HepG2 (cell line): Measurements from ENCODE around the gene ANAPC2. TPM values are rescaled to one million over a fixed set of nuclear protein-coding genes. Genes with fewer than 3 reads are reported as not detected.

ENCODE experiments used
- HHEX ChIP-seq: IDR thresholded peaks from 2 replicates; pipeline ENCODE4 v1.6.1; 2016; ENCODE audit warnings: control low read depth
- HOXA3 ChIP-seq: sonication (generic); formaldehyde crosslinking; IDR thresholded peaks from 2 replicates; pipeline ENCODE4 v1.5.0; 2020; ENCODE audit warnings: missing genetic modification reagents
- RFXANK ChIP-seq: IDR thresholded peaks from 2 replicates; pipeline ENCODE4 v1.6.1; 2016
- ZNF318 ChIP-seq: sonication (generic); formaldehyde crosslinking; IDR thresholded peaks from 2 replicates; pipeline ENCODE4 v1.4.0; 2020; ENCODE audit warnings: mild to moderate bottlenecking, missing genetic modification reagents
- ZNF709 ChIP-seq: sonication (generic); formaldehyde crosslinking; IDR thresholded peaks from 2 replicates; pipeline ENCODE4 v1.5.0; 2020; ENCODE audit warnings: mild to moderate bottlenecking, missing genetic modification reagents
- ZSCAN20 ChIP-seq: sonication (generic); formaldehyde crosslinking; IDR thresholded peaks from 2 replicates; pipeline ENCODE4 v1.4.0; 2020; ENCODE audit warnings: missing genetic modification reagents, mild to moderate bottlenecking, borderline replicate concordance
- polyA plus RNA-seq, 8 experiments: library from polyadenylated mRNA; depleted of rRNA in 3 of 8; stranded (reverse) in 7 of 8; unstranded in 1 of 8; fragments of >200 nt; fragmentation: Illumina TruSeq in 4 of 8; extraction: Trizol in 4 of 8; gene quantifications; 2 replicates each; pipeline versions ENCODE4 v1.2.1 to v1.2.3, GENCODE V29; 2011 to 2016; ENCODE audit warnings: low read depth in 4 of 8, missing spikeins in 1 of 8, mixed read lengths in 1 of 8; ENCODE audit not compliant: insufficient read depth in 1 of 8
- total RNA-seq, 5 experiments: library from RNA; depleted of rRNA; stranded (reverse); fragments of >200 nt; fragmentation: Illumina TruSeq; extraction: Trizol; gene quantifications; 2 replicates each; pipeline ENCODE4 v1.2.3, GENCODE V29; 2016; ENCODE audit warnings: low read depth in 1 of 5
- TF ChIP-seq, protein P1 (sequence below): sonication (generic); formaldehyde crosslinking; IDR thresholded peaks from 2 replicates; pipeline ENCODE4 v1.4.0; 2020; ENCODE audit warnings: missing genetic modification reagents
- TF ChIP-seq, protein P2 (sequence below): sonication (generic); formaldehyde crosslinking; IDR thresholded peaks from 2 replicates; pipeline ENCODE4 v1.4.0; 2020; ENCODE audit warnings: low read depth, missing genetic modification reagents
- TF ChIP-seq, protein P3 (sequence below): IDR thresholded peaks from 2 replicates; pipeline ENCODE4 v1.6.1; 2016; ENCODE audit warnings: low read depth, borderline replicate concordance

Gene ANAPC2
- total and polyA plus RNA-seq, 2 of the 13 experiments (the other 11 are each of a cell fraction or from before 2014, with no cell fraction given): 12.3 to 15.4 TPM

DNA sequence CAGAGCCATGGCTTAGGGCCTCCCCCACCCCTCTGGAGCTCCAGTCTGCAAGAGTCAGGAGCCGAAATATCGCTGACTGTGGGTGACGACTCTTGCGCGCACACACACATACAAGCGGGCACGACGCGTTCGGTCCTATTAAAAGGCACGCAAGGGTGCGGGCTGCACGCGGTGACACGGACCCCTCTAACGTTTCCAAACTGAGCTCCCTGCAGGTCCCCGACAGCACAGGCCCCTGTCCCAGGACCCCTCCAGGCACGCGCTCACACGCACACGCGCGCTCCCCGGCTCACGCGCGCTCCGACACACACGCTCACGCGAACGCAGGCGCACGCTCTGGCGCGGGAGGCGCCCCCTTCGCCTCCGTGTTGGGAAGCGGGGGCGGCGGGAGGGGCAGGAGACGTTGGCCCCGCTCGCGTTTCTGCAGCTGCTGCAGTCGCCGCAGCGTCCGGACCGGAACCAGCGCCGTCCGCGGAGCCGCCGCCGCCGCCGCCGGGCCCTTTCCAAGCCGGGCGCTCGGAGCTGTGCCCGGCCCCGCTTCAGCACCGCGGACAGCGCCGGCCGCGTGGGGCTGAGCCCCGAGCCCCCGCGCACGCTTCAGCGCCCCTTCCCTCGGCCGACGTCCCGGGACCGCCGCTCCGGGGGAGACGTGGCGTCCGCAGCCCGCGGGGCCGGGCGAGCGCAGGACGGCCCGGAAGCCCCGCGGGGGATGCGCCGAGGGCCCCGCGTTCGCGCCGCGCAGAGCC, 49.5 kb downstream of the ANAPC2 start, which contains the start of gene GRIN1 (continued):
- TF ChIP-seq, protein P1, sequence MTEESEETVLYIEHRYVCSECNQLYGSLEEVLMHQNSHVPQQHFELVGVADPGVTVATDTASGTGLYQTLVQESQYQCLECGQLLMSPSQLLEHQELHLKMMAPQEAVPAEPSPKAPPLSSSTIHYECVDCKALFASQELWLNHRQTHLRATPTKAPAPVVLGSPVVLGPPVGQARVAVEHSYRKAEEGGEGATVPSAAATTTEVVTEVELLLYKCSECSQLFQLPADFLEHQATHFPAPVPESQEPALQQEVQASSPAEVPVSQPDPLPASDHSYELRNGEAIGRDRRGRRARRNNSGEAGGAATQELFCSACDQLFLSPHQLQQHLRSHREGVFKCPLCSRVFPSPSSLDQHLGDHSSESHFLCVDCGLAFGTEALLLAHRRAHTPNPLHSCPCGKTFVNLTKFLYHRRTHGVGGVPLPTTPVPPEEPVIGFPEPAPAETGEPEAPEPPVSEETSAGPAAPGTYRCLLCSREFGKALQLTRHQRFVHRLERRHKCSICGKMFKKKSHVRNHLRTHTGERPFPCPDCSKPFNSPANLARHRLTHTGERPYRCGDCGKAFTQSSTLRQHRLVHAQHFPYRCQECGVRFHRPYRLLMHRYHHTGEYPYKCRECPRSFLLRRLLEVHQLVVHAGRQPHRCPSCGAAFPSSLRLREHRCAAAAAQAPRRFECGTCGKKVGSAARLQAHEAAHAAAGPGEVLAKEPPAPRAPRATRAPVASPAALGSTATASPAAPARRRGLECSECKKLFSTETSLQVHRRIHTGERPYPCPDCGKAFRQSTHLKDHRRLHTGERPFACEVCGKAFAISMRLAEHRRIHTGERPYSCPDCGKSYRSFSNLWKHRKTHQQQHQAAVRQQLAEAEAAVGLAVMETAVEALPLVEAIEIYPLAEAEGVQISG (CRISPR knock-in tag): peak; percentile 50; the same call in 1 of the 2 replicates
- TF ChIP-seq ZNF709 (CRISPR knock-in tag): peak; percentile 58; the same call in 1 of the 2 replicates
- TF ChIP-seq, protein P2, sequence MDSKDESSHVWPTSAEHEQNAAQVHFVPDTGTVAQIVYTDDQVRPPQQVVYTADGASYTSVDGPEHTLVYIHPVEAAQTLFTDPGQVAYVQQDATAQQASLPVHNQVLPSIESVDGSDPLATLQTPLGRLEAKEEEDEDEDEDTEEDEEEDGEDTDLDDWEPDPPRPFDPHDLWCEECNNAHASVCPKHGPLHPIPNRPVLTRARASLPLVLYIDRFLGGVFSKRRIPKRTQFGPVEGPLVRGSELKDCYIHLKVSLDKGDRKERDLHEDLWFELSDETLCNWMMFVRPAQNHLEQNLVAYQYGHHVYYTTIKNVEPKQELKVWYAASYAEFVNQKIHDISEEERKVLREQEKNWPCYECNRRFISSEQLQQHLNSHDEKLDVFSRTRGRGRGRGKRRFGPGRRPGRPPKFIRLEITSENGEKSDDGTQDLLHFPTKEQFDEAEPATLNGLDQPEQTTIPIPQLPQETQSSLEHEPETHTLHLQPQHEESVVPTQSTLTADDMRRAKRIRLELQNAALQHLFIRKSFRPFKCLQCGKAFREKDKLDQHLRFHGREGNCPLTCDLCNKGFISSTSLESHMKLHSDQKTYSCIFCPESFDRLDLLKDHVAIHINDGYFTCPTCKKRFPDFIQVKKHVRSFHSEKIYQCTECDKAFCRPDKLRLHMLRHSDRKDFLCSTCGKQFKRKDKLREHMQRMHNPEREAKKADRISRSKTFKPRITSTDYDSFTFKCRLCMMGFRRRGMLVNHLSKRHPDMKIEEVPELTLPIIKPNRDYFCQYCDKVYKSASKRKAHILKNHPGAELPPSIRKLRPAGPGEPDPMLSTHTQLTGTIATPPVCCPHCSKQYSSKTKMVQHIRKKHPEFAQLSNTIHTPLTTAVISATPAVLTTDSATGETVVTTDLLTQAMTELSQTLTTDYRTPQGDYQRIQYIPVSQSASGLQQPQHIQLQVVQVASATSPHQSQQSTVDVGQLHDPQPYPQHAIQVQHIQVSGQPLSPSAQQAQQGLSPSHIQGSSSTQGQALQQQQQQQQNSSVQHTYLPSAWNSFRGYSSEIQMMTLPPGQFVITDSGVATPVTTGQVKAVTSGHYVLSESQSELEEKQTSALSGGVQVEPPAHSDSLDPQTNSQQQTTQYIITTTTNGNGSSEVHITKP: no peak
- TF ChIP-seq ZSCAN20 (CRISPR knock-in tag): peak; percentile 86; the same call in 1 of the 2 replicates
- TF ChIP-seq ZNF318 (CRISPR knock-in tag): no peak
- no peak for TF ChIP-seq HHEX (CRISPR knock-in tag)
- TF ChIP-seq, protein P3, sequence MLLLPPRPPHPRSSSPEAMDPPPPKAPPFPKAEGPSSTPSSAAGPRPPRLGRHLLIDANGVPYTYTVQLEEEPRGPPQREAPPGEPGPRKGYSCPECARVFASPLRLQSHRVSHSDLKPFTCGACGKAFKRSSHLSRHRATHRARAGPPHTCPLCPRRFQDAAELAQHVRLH (CRISPR knock-in tag): no peak
- no peak for TF ChIP-seq RFXANK (CRISPR knock-in tag)
- peak; percentile 47; the same call in 1 of the 2 replicates for TF ChIP-seq HOXA3 (CRISPR knock-in tag)
